Activated CD4-positive, alpha-beta memory T cell treated with anti-CD3 and anti-CD28 coated beads, Interleukin-2, amount 10 ng/mL, durations not matched to agents 7 days and 5 days (primary cell): ENCODE measurements around the gene KDM1B. TPM values are rescaled to one million over a fixed set of nuclear protein-coding genes. Genes with fewer than 3 reads are reported as not detected.
"Not testable (repeated sequence)": the region's sequence is repeated elsewhere in the genome, so short reads cannot be mapped to it uniquely, and the experiment has no call there.

Source experiments
- CTCF ChIA-PET: fragments of 350-600 bp; sonication (Branson Sonifier 250); formaldehyde crosslinking; loops from one replicate; lab custom pipeline; 2021; ENCODE audit warnings: antibody characterized with exemption, inconsistent platforms; lab: Charles Lee
- POLR2A ChIA-PET: fragments of 350-600 bp; sonication (Branson Sonifier 250); formaldehyde crosslinking; loops from one replicate; lab custom pipeline; 2021; ENCODE audit warnings: antibody characterized with exemption; lab: Charles Lee
- DNase-seq: peaks from one replicate; pipeline ENCODE4 v3.0.0-alpha.2; 2020
- H3K27ac Mint-ChIP-seq: one replicate; pipeline ENCODE4 v1.8.0; 2021; ENCODE audit warnings: mild to moderate bottlenecking, mixed read lengths
- H3K27me3 Mint-ChIP-seq: one replicate; pipeline ENCODE4 v1.8.0; 2021; ENCODE audit warnings: mixed read lengths
- H3K36me3 Mint-ChIP-seq: one replicate; pipeline ENCODE4 v1.8.0; 2021; ENCODE audit warnings: low read depth, mixed read lengths
- H3K4me1 Mint-ChIP-seq: one replicate; pipeline ENCODE4 v1.8.0; 2021; ENCODE audit warnings: mixed read lengths
- H3K4me3 Mint-ChIP-seq: one replicate; pipeline ENCODE4 v1.8.0; 2021; ENCODE audit warnings: mild to moderate bottlenecking, mixed read lengths
- H3K9me3 Mint-ChIP-seq: one replicate; pipeline ENCODE4 v1.8.0; 2021; ENCODE audit warnings: mixed read lengths
- total RNA-seq, 2 experiments: library from RNA; stranded (reverse); gene quantifications; one replicate each; pipeline ENCODE4 v1.2.3, GENCODE V29; 2021

The KDM1B gene
- total RNA-seq, 2 experiments from 2014 or later: 9.1 to 10.8 TPM

- H3K36me3 Mint-ChIP-seq: peaks cover 81% of the 10 kb centered on the region
- H3K4me1 Mint-ChIP-seq: peaks cover 21% of the 10 kb centered on the region
- POLR2A ChIA-PET: interaction anchor here (1.6 kb wide), 1 partner anchor 13 kb away, joined by 4 read pairs; no protein-coding TSS in a partner anchor
- DNase-seq, H3K27me3 Mint-ChIP-seq, H3K27ac Mint-ChIP-seq, CTCF ChIA-PET, H3K4me3 Mint-ChIP-seq: not testable (repeated sequence)
- peaks cover 23% of the 10 kb centered on the region for H3K9me3 Mint-ChIP-seq
Observed at GRCh38 chr6:18228590-18228989, 73.4 kb downstream of the KDM1B start.

DNA sequence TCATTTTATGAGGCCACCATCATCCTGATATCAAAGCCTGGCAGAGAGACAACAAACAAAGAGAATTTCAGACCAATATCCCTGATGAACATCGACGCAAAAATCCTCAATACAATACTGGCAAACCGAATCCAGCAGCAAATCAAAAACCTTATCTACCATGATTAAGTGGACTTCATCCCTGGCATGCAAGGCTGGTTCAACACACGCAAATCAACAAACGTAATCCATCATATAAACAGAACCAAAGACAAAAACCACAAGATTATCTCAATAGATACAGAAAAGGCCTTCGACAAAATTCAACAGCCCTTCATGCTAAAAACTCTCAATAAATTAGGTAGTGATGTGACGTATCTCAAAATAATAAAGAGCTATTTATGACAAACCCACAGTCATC is 76.6 kb downstream of the KDM1B start:
- POLR2A ChIA-PET: interaction anchor here (1.4 kb wide), 1 partner anchor 9 kb away, joined by 3 read pairs; no protein-coding TSS in a partner anchor
- CTCF ChIA-PET, H3K4me3 Mint-ChIP-seq, H3K27ac Mint-ChIP-seq, H3K27me3 Mint-ChIP-seq, DNase-seq: not testable (repeated sequence)
- Mint-ChIP-seq H3K9me3 (peaks cover 32% of the 10 kb centered on the region), H3K36me3 (peaks cover 97% of the 10 kb centered on the region), H3K4me1 (peaks cover 18% of the 10 kb centered on the region)

DNA sequence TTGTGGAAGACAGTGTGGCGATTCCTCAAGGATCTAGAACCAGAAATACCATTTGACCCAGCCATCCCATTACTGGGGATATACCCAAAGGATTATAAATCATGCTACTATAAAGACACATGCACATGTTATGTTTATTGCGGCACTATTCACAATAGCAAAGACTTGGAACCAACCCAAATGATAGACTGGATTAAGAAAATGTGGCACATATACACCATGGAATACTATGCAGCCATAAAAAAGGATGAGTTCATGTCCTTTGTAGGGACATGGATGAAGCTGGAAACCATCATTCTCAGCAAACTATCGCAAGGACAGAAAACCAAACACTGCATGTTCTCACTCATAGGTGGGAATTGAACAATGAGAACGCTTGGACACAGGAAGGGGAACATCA is 78.5 kb downstream of the KDM1B start:
- peaks cover 16% of the 10 kb centered on the region for H3K4me1 Mint-ChIP-seq

GRCh38 chr6:18234564-18234963 is 79.3 kb downstream of the KDM1B start:
- Mint-ChIP-seq H3K36me3 (peaks cover 95% of the 10 kb centered on the region), H3K4me3 (no peak overlapping the region), H3K27ac (no peak overlapping the region), H3K27me3 (no peaks in the 10 kb centered on the region), H3K9me3 (peaks cover 32% of the 10 kb centered on the region), H3K4me1 (peaks cover 11% of the 10 kb centered on the region)
- POLR2A ChIA-PET: interaction anchor here (1.5 kb wide), 1 partner anchor 30 kb away, joined by 4 read pairs; the partner anchor contains the start of gene DEK
- CTCF ChIA-PET: no interaction called here
- DNase-seq: no peak

More for the DNA sequence above, 78.5 kb downstream of the KDM1B start:
- Mint-ChIP-seq H3K9me3 (peaks cover 32% of the 10 kb centered on the region), H3K36me3 (peaks cover 96% of the 10 kb centered on the region)
- CTCF ChIA-PET, H3K27me3 Mint-ChIP-seq, H3K4me3 Mint-ChIP-seq, DNase-seq, POLR2A ChIA-PET, H3K27ac Mint-ChIP-seq: not testable (repeated sequence)

- ChIA-PET CTCF (interaction anchor here (0.6 to 1.1 kb wide), 2 partner anchors 10 to 100 kb away, joined by 3 read pairs; no protein-coding TSS in a partner anchor), POLR2A (interaction anchor here (1.5 kb wide), 1 partner anchor 29 kb away, joined by 4 read pairs; the partner anchor contains the start of gene DEK)
- Mint-ChIP-seq H3K36me3 (peaks cover 90% of the 10 kb centered on the region), H3K4me1 (peaks cover 8% of the 10 kb centered on the region), H3K4me3 (no peak overlapping the region), H3K9me3 (peaks cover 28% of the 10 kb centered on the region), H3K27ac (no peak overlapping the region), H3K27me3 (no peaks in the 10 kb centered on the region)
- no peak for DNase-seq
Observed at GRCh38 chr6:18235524-18235923, 80.3 kb downstream of the KDM1B start.

DNA sequence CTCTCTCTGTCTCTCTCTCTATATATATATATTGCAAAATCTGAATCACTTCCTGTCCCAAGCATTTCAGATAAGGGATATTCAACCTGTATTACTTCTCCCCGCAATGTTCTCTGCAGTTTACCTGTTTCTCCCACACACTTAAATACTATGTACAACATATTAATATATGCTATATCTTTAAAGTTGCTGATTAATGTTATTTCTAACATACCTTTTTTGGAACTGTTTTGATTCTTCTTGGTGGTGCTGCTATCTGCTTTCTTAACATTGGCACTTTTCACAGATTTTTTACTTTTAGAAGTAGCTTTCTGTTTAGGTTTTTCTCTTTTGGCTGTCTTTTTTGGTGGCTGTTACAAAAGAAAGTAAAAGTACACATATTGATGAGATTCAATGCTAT is 81.9 kb downstream of the KDM1B start:
- H3K4me3 Mint-ChIP-seq: no peak overlapping the region
- no peak overlapping the region for H3K27ac Mint-ChIP-seq
- no peak for DNase-seq
- H3K9me3 Mint-ChIP-seq: peaks cover 14% of the 10 kb centered on the region
- ChIA-PET CTCF (no interaction called here), POLR2A (no interaction called here)
- H3K36me3 Mint-ChIP-seq: peaks cover 89% of the 10 kb centered on the region
- no peaks in the 10 kb centered on the region for H3K27me3 Mint-ChIP-seq
- peaks cover 10% of the 10 kb centered on the region for H3K4me1 Mint-ChIP-seq

GRCh38 chr6:18240230-18240629 is 85.0 kb downstream of the KDM1B start:
- POLR2A ChIA-PET: no interaction called here
- CTCF ChIA-PET: no interaction called here
- H3K4me3 Mint-ChIP-seq: no peak overlapping the region

DNA sequence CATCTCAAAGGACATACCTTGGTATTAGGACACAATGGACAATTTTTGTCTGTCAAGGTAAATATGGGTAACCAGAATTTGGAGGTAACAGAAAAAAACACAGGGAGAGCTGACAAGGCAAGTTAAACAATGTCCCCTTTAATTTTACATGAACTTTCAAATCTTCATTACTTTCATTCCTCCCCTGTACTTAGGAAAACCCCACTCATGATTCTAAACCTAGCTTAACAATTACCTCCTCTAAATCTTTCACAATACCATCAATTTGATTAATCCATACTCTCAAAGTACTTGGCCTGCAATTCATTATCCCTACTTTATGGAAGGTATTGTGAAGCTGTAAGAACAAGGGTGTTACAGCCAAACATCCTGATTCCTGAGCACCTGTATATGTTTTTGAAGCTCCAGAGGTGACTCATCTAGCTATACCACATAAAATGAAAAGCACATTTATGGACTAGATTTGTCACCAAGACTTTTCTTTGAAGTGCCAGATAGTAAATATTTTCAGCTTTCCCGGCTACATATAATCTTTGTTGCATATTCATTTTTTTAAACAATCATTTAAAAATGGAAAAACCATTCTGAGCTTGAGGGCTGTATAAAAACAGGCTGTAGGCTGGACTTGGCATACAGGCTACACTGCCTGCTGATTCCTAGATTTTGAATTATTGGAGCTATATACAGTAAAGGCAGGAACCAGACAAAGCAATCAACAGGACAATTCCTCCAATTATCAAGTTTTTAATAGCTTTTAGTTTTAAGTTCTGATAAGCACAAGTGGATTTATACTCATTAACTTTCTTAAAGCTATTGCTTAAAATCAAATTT is 86.2 kb downstream of the KDM1B start:
- CTCF ChIA-PET: interaction anchor here (1.2 kb wide), 1 partner anchor 19 kb away, joined by 4 read pairs; no protein-coding TSS in a partner anchor
- Mint-ChIP-seq H3K4me3 (no peak overlapping the region), H3K9me3 (peaks cover 10% of the 10 kb centered on the region), H3K27ac (no peak overlapping the region), H3K36me3 (peaks cover 91% of the 10 kb centered on the region), H3K27me3 (no peaks in the 10 kb centered on the region), H3K4me1 (peaks cover 49% of the 10 kb centered on the region)
- DNase-seq: no peak
- POLR2A ChIA-PET: interaction anchor here (0.7 to 1.6 kb wide), 8 partner anchors 9 to 87 kb away, joined by 3 to 5 read pairs (median 4); partner anchors contain the start of genes DEK, KDM1B and TPMT

More at GRCh38 chr6:18240230-18240629, 85.0 kb downstream of the KDM1B start:
- Mint-ChIP-seq H3K27me3 (no peaks in the 10 kb centered on the region), H3K4me1 (peaks cover 37% of the 10 kb centered on the region), H3K36me3 (peaks cover 91% of the 10 kb centered on the region), H3K9me3 (peaks cover 2% of the 10 kb centered on the region), H3K27ac (no peak overlapping the region)
- no peak for DNase-seq

GRCh38 chr6:18242062-18242851 is 87.0 kb downstream of the KDM1B start:
- peaks cover 10% of the 10 kb centered on the region for H3K9me3 Mint-ChIP-seq
- no peaks in the 10 kb centered on the region for H3K27me3 Mint-ChIP-seq
- ChIA-PET CTCF (interaction anchor here (1.2 kb wide), 1 partner anchor 18 kb away, joined by 4 read pairs; no protein-coding TSS in a partner anchor), POLR2A (interaction anchor here (0.7 to 1.6 kb wide), 8 partner anchors 8 to 87 kb away, joined by 3 to 5 read pairs (median 4); partner anchors contain the start of genes DEK, KDM1B and TPMT)
- H3K4me1 Mint-ChIP-seq: peaks cover 56% of the 10 kb centered on the region
- no peak for DNase-seq
- peak overlapping the region; percentile 62 for H3K27ac Mint-ChIP-seq
- no peak overlapping the region for H3K4me3 Mint-ChIP-seq
- H3K36me3 Mint-ChIP-seq: peaks cover 92% of the 10 kb centered on the region

GRCh38 chr6:18243302-18243893 is 88.2 kb downstream of the KDM1B start:
- POLR2A ChIA-PET: interaction anchor here (1.2 kb wide), 2 partner anchors 18 to 88 kb away, joined by 3 read pairs; partner anchors contain the start of genes KDM1B and TPMT
- peaks cover 58% of the 10 kb centered on the region for H3K4me1 Mint-ChIP-seq

GRCh38 chr6:18244251-18244650 is 89.0 kb downstream of the KDM1B start:
- H3K4me3 Mint-ChIP-seq: no peak overlapping the region
- no peak for DNase-seq
- H3K27ac Mint-ChIP-seq: no peak overlapping the region
- no peaks in the 10 kb centered on the region for H3K27me3 Mint-ChIP-seq
- CTCF ChIA-PET: no interaction called here
- peaks cover 59% of the 10 kb centered on the region for H3K4me1 Mint-ChIP-seq
- H3K36me3 Mint-ChIP-seq: peaks cover 94% of the 10 kb centered on the region
- POLR2A ChIA-PET: interaction anchor here (1.2 kb wide), 1 partner anchor 89 kb away, joined by 3 read pairs; the partner anchor contains the start of genes KDM1B and TPMT
- peaks cover 13% of the 10 kb centered on the region for H3K9me3 Mint-ChIP-seq

More at GRCh38 chr6:18243302-18243893, 88.2 kb downstream of the KDM1B start:
- Mint-ChIP-seq H3K9me3 (peaks cover 13% of the 10 kb centered on the region), H3K27ac (peak overlapping the region; percentile 23), H3K27me3 (no peaks in the 10 kb centered on the region), H3K36me3 (peaks cover 93% of the 10 kb centered on the region), H3K4me3 (no peak overlapping the region)
- no peak for DNase-seq
- CTCF ChIA-PET: no interaction called here

DNA sequence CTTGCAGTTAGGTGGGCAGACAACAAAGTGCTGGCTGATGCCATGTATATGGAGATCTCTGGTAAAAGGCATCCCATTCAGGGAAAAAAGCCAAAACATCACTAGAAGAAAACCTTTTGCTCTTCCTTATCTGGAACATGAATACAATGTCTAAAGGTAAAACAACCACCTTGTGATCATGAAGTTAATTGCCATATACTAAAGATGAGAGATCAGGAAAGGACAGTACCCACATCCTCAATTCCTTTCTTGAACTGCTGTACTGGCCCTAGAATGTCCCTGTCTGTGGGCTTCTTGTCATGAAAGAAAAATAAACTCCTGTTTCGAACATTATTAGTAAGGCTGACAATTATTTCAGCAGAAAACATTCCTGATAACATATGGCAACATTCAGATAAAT is 89.9 kb downstream of the KDM1B start:
- CTCF ChIA-PET: no interaction called here
- Mint-ChIP-seq H3K4me3 (no peak overlapping the region), H3K27ac (no peak overlapping the region), H3K27me3 (no peaks in the 10 kb centered on the region), H3K4me1 (peaks cover 62% of the 10 kb centered on the region), H3K36me3 (peaks cover 97% of the 10 kb centered on the region), H3K9me3 (peaks cover 13% of the 10 kb centered on the region)
- DNase-seq: no peak
- POLR2A ChIA-PET: no interaction called here
